Measurements from ENCODE around the gene GLIS2.

The GLIS2 gene

DNA sequence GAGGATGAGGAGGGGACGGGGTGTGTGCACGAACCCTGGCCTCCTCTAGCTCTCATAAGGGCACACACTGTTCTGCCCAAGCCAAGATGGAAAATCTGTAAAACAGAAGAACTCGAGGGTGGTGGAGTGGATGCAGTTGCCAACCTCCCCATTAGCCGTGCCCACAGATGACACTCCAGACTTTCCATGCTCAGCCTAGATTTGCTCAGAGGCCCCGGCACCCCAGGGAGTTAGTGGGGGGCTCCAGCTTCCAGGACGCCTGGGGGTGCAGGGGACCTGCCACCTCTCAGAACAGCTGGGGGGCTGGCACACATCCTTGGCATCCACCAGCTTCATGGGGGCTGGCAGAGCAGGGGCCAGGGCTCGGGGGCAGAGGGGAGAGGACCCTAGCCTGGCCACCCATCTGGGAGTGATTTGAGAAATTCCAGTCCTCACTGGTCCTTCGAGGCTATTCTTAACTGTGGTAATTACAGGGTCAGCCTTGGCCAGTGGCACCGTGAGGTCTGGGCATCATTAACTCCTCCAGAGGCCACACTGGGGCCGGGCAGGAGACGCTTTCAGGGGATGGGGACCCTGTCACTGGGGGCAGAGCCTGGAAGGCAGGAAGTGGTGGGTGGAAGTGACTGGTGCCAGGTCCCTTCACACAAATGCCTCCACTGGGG lies 70.1 kb downstream of the GLIS2 start:
- DNase-seq = no peak

DNA sequence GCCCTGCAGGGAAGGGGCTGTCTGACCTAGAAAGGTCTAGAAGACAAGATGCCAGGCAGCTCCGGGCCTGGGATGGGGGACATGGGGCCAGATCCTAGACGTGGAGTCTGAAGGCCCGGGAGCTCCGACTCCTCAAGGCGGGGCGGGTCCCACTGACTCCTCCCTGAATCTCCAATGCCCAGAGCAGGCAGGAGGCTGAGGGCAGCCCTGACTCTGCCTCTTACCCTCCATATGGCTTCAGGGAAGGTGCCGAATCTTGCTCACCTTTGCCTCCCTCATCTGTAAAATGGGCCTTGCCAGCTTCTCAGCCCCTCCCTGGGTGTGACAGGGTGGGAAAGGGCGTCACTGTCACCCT lies 70.6 kb downstream of the GLIS2 start:
- no peak for DNase-seq

- no peak for DNase-seq
Observed at GRCh38 chr16:4386951-4387565, 71.2 kb downstream of the GLIS2 start.

GRCh38 chr16:4387781-4388180 lies 71.9 kb downstream of the GLIS2 start:
- no peak for DNase-seq

DNA sequence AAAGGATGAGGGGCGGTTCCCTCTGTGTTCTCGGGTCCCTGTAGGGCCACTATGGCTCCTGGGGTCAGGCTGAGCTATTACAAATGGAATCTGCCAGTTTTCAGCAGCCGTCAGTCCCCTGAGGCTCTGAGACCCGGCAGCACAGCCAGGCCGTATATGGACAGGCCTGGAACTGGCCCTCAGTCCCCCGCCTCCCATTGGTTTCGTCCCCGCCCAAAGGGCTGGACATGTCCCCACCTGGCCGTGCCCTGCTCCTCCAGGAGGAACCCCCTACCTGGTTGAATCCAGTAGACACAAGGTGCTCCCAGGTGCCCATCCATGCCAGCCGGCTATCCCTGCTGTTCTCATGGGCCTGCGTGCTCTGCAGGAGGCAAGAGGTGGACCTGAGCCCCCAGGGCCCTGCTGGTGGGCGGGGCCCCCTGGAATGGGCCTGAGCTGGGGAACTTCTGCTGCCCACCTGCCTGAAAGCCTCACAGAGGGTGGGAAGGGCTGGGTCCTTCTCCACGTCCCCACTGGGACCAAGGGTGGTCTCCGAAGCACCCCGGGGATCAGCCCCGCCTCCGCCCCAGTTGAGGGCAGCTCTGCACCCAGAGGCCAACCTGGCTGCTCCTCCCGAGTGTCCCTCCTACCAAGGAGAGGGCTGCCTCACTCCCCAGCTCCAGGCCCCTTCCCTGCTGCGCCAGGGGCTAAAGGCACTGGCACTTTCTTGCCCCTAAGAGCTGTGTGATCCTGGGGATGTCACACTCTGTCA lies 72.6 kb downstream of the GLIS2 start:
- DNase-seq = no peak
